ENCODE results near the gene TBC1D7. TPM values are rescaled to one million over a fixed set of nuclear protein-coding genes. Genes with fewer than 3 reads are reported as not detected.

The TBC1D7 gene
- total RNA-seq, 1 donor = 23.7 TPM

GRCh38 chr6:13358511-13358910, 30.2 kb upstream of the TBC1D7 start:
- DNase-seq (ENCODE audit: low read depth) = no peak
- H3K4me3 ChIP-seq (ENCODE audit: low read depth, low read length) = no peak overlapping the region
- no peak for TF ChIP-seq CTCF (IDR thresholded peaks at IDR 0.05; ENCODE audit: insufficient read depth, low read depth, low read length)

- H3K4me3 ChIP-seq (ENCODE audit: low read depth, low read length) = no peak overlapping the region
- peak; percentile 12 for TF ChIP-seq CTCF (IDR thresholded peaks at IDR 0.05; ENCODE audit: insufficient read depth, low read depth, low read length)
- DNase-seq (ENCODE audit: low read depth) = peak; percentile 49
Observed at GRCh38 chr6:13357551-13358075, 29.3 kb upstream of the TBC1D7 start.

GRCh38 chr6:13355999-13356785, 27.9 kb upstream of the TBC1D7 start:
- no peak overlapping the region for H3K4me3 ChIP-seq (ENCODE audit: low read depth, low read length)
- no peak for DNase-seq (ENCODE audit: low read depth)
- TF ChIP-seq CTCF (IDR thresholded peaks at IDR 0.05; ENCODE audit: insufficient read depth, low read depth, low read length) = no peak

- no peak for TF ChIP-seq CTCF (IDR thresholded peaks at IDR 0.05; ENCODE audit: insufficient read depth, low read depth, low read length)
- DNase-seq (ENCODE audit: low read depth) = peak; percentile 96
- H3K4me3 ChIP-seq (ENCODE audit: low read depth, low read length) = no peak overlapping the region
Observed at GRCh38 chr6:13355043-13355945, 27.0 kb upstream of the TBC1D7 start.

GRCh38 chr6:13354331-13355042, 26.1 kb upstream of the TBC1D7 start:
- peak; percentile 79 for DNase-seq (ENCODE audit: low read depth)
- H3K4me3 ChIP-seq (ENCODE audit: low read depth, low read length) = no peak overlapping the region
- TF ChIP-seq CTCF (IDR thresholded peaks at IDR 0.05; ENCODE audit: insufficient read depth, low read depth, low read length) = no peak

- H3K4me3 ChIP-seq (ENCODE audit: low read depth, low read length) = no peak overlapping the region
- no peak for TF ChIP-seq CTCF (IDR thresholded peaks at IDR 0.05; ENCODE audit: insufficient read depth, low read depth, low read length)
- DNase-seq (ENCODE audit: low read depth) = no peak
Observed at GRCh38 chr6:13352165-13352564, 23.8 kb upstream of the TBC1D7 start.

Measured in fibroblast of villous mesenchyme (primary cell).